Neural progenitor cell (in vitro differentiated cells): ENCODE data around the gene CNR2.

Experiments used
- CTCF ChIP-seq: fragments of 200-600 bp; sonication (generic); IDR thresholded peaks from 2 replicates; pipeline ENCODE4 v1.5.1; 2017; ENCODE audit warnings: antibody characterized with exemption, mild to moderate bottlenecking
- EZH2 ChIP-seq: fragments of 200-600 bp; sonication (generic); IDR thresholded peaks from 2 replicates; pipeline ENCODE4 v1.6.1; 2017; ENCODE audit warnings: antibody characterized with exemption, mild to moderate bottlenecking, moderate library complexity
- EZH2phosphoT487 ChIP-seq: fragments of 200-600 bp; sonication (generic); IDR thresholded peaks from 2 replicates; pipeline ENCODE4 v1.6.1; 2017; ENCODE audit warnings: antibody characterized with exemption

- TF ChIP-seq CTCF (no peak), EZH2 (no peak), EZH2phosphoT487 (no peak)
These were observed 10.7 kb upstream of the CNR2 start for GRCh38 chr1:23923592-23924499.
